Umbilical cord (tissue), 2 donors: ENCODE data around the gene C2orf76. TPM values are rescaled to one million over a fixed set of nuclear protein-coding genes. Genes with fewer than 3 reads are reported as not detected.

Source experiments
- DNase-seq: peaks from one replicate; pipeline ENCODE4 v3.0.0-alpha.2; 2015; ENCODE audit warnings: low spot score
- total RNA-seq: library from RNA; depleted of rRNA; stranded (reverse); fragments of >200 nt; gene quantifications from one replicate; pipeline ENCODE4 v1.2.3, GENCODE V29; 2014; ENCODE audit warnings: low replicate concordance; ENCODE audit not compliant: insufficient read depth

Gene C2orf76
- total RNA-seq, 1 donor from 2014 or later, result 12.8 TPM

- no peak for DNase-seq
Observed at GRCh38 chr2:119338272-119338671, 28.4 kb downstream of the C2orf76 start.

GRCh38 chr2:119337749-119338148 lies 28.9 kb downstream of the C2orf76 start:
- DNase-seq, result no peak

- DNase-seq, result no peak
Observed at GRCh38 chr2:119333833-119334232, 32.8 kb downstream of the C2orf76 start.

- DNase-seq, result no peak
Observed at GRCh38 chr2:119333360-119333759, 33.3 kb downstream of the C2orf76 start.

- no peak for DNase-seq
Observed at GRCh38 chr2:119332953-119333352, 33.7 kb downstream of the C2orf76 start.

GRCh38 chr2:119327431-119327830 lies 39.2 kb downstream of the C2orf76 start:
- DNase-seq, result no peak

- no peak for DNase-seq
Observed at GRCh38 chr2:119326938-119327337, 39.7 kb downstream of the C2orf76 start.

GRCh38 chr2:119324685-119325270 lies 41.9 kb downstream of the C2orf76 start:
- DNase-seq, result no peak

- no peak for DNase-seq
Observed at GRCh38 chr2:119323459-119323858, 43.2 kb downstream of the C2orf76 start.

- no peak for DNase-seq
Observed at GRCh38 chr2:119319593-119319992, 47.0 kb downstream of the C2orf76 start.

- DNase-seq, result peak; percentile 29
Observed at GRCh38 chr2:119317554-119317953, 49.1 kb downstream of the C2orf76 start.

- no peak for DNase-seq
Observed at GRCh38 chr2:119316066-119316465, 50.6 kb downstream of the C2orf76 start.

GRCh38 chr2:119315241-119315925 lies 51.3 kb downstream of the C2orf76 start:
- peak; percentile 34 for DNase-seq

- no peak for DNase-seq
Observed at GRCh38 chr2:119311831-119312230, 54.8 kb downstream of the C2orf76 start.

GRCh38 chr2:119311371-119311770 lies 55.3 kb downstream of the C2orf76 start:
- DNase-seq, result no peak

- DNase-seq, result no peak
Observed at GRCh38 chr2:119308793-119309330, 57.8 kb downstream of the C2orf76 start.

- no peak for DNase-seq
Observed at GRCh38 chr2:119307419-119308140, 59.1 kb downstream of the C2orf76 start.

GRCh38 chr2:119306196-119306590 lies 60.4 kb downstream of the C2orf76 start:
- DNase-seq, result no peak

GRCh38 chr2:119305497-119306195 lies 61.0 kb downstream of the C2orf76 start:
- no peak for DNase-seq

GRCh38 chr2:119304847-119305246 lies 61.8 kb downstream of the C2orf76 start:
- DNase-seq, result no peak

GRCh38 chr2:119301413-119301812 lies 65.2 kb downstream of the C2orf76 start:
- DNase-seq, result no peak
